Measurements from ENCODE around the gene MGAT5.
"Not testable (repeated sequence)": the region's sequence is repeated elsewhere in the genome, so short reads cannot be mapped to it uniquely, and the experiment has no call there.

Gene MGAT5

GRCh38 chr2:134468776-134469175 lies 214.9 kb downstream of the MGAT5 start:
- Histone ChIP-seq H3K36me3 (ENCODE audit: control insufficient read depth in 1 of 2, insufficient read depth in 2 of 2, low read depth in 1 of 2, low read length in 2 of 2) (peaks cover 0 to 28% of the 10 kb centered on the region in 2 experiments), H3K23ac (ENCODE audit: low read length in 2 of 2) (no peak overlapping the region), H2BK12ac (ENCODE audit: low read length in 2 of 2) (no peak overlapping the region), H3K79me1 (replicated peaks; ENCODE audit: low read length, poor library complexity, severe bottlenecking) (peaks cover 18% of the 10 kb centered on the region), H2AFZ (ENCODE audit: low read depth, low read length) (no peak overlapping the region), H3K4me3 (ENCODE audit: insufficient read depth in 1 of 2, low read depth in 1 of 2, low read length in 2 of 2) (no peak overlapping the region), H2BK5ac (ENCODE audit: low read depth, low read length, poor library complexity, severe bottlenecking) (no peak overlapping the region), H4K91ac (ENCODE audit: low read length) (no peak overlapping the region), H4K8ac (ENCODE audit: low read length) (no peak overlapping the region), H3K4ac (ENCODE audit: low read depth in 1 of 2, low read length in 2 of 2) (no peak overlapping the region), H2AK5ac (ENCODE audit: low read length, severe bottlenecking) (no peak overlapping the region), H2BK120ac (ENCODE audit: low read depth, low read length) (no peak overlapping the region), H3K14ac (ENCODE audit: low read length in 2 of 2) (no peak overlapping the region), H3K27me3 (ENCODE audit: control insufficient read depth in 1 of 2, insufficient read depth in 1 of 2, low read length in 2 of 2) (peaks cover 0 to 5% of the 10 kb centered on the region in 2 experiments), H3K18ac (ENCODE audit: low read depth in 1 of 2, low read length in 2 of 2) (no peak overlapping the region), H3K4me2 (ENCODE audit: low read length, poor library complexity, severe bottlenecking) (no peak overlapping the region), H3K4me1 (ENCODE audit: control insufficient read depth, insufficient read depth, low read depth, low read length) (peaks cover 4% of the 10 kb centered on the region), H3K9me3 (ENCODE audit: control insufficient read depth, low read length) (peaks cover 8% of the 10 kb centered on the region), H3K27ac (ENCODE audit: low read length, poor library complexity, severe bottlenecking) (no peak overlapping the region), H3K9ac (ENCODE audit: low read length) (no peak overlapping the region), H2BK15ac (ENCODE audit: low read depth, poor library complexity, severe bottlenecking) (no peak overlapping the region)
- DNase-seq, result no peak
- WGBS, result 93% methylated on average over 12 of the region's 12 CpGs

- Histone ChIP-seq H2AK5ac (ENCODE audit: low read length, severe bottlenecking) (no peak overlapping the region), H3K36me3 (ENCODE audit: control insufficient read depth in 1 of 2, insufficient read depth in 2 of 2, low read depth in 1 of 2, low read length in 2 of 2) (peaks cover 0 to 20% of the 10 kb centered on the region in 2 experiments), H3K79me1 (replicated peaks; ENCODE audit: low read length, poor library complexity, severe bottlenecking) (peaks cover 17% of the 10 kb centered on the region), H3K4ac (ENCODE audit: low read depth in 1 of 2, low read length in 2 of 2) (no peak overlapping the region), H2BK5ac (ENCODE audit: low read depth, low read length, poor library complexity, severe bottlenecking) (no peak overlapping the region), H2BK120ac (ENCODE audit: low read depth, low read length) (no peak overlapping the region), H3K4me2 (ENCODE audit: low read length, poor library complexity, severe bottlenecking) (no peak overlapping the region), H4K8ac (ENCODE audit: low read length) (no peak overlapping the region), H3K9ac (ENCODE audit: low read length) (no peak overlapping the region), H3K27me3 (ENCODE audit: control insufficient read depth in 1 of 2, insufficient read depth in 1 of 2, low read length in 2 of 2) (peaks cover 0 to 5% of the 10 kb centered on the region in 2 experiments), H2BK12ac (ENCODE audit: low read length in 2 of 2) (no peak overlapping the region), H3K27ac (ENCODE audit: low read length, poor library complexity, severe bottlenecking) (no peak overlapping the region), H3K23ac (ENCODE audit: low read length in 2 of 2) (no peak overlapping the region), H3K18ac (ENCODE audit: low read depth in 1 of 2, low read length in 2 of 2) (no peak overlapping the region), H3K14ac (ENCODE audit: low read length in 2 of 2) (no peak overlapping the region), H3K9me3 (ENCODE audit: control insufficient read depth, low read length) (peaks cover 8% of the 10 kb centered on the region), H3K4me3 (ENCODE audit: insufficient read depth in 1 of 2, low read depth in 1 of 2, low read length in 2 of 2) (no peak overlapping the region), H4K91ac (ENCODE audit: low read length) (no peak overlapping the region), H3K4me1 (ENCODE audit: control insufficient read depth, insufficient read depth, low read depth, low read length) (peaks cover 2% of the 10 kb centered on the region), H2BK15ac (ENCODE audit: low read depth, poor library complexity, severe bottlenecking) (no peak overlapping the region), H2AFZ (ENCODE audit: low read depth, low read length) (no peak overlapping the region)
- 89% methylated on average over 25 of the region's 25 CpGs for WGBS
- DNase-seq, result no peak
Observed at GRCh38 chr2:134469516-134470115, 215.7 kb downstream of the MGAT5 start.

DNA sequence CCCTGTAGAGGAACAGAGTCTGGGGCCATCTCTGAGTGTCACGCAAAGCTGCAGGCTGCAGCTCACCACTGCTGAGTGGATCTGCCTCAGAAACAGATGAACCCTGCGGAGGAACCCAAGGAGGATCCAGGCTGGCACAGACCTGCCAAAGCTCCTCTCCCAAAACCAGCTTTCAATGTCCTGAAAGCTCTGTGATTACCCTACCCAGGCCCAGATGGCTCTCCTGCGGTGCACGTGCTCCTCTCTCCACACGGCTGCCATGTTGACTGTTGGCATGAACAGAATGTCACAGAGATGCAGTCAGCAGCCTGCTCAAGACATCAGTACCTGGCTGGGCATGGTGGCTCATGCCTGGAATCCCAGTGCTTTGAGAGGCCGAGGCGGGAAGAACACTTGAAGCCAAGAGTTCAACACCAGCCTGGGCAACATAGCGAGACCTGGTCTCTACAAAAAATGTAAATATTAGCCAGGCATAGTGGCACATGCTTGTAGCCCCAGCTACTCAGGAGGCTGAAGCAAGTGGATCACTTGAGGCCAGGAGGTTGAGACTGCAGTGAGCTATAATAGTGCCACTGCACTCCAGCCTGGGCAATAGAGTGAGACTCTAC lies 216.8 kb downstream of the MGAT5 start:
- no peak overlapping the region for H3K4me2 ChIP-seq (ENCODE audit: low read length, poor library complexity, severe bottlenecking)
- no peak overlapping the region for H4K8ac ChIP-seq (ENCODE audit: low read length)
- no peak overlapping the region for H3K18ac ChIP-seq (ENCODE audit: low read depth in 1 of 2, low read length in 2 of 2)
- no peak overlapping the region for H2BK5ac ChIP-seq (ENCODE audit: low read depth, low read length, poor library complexity, severe bottlenecking)
- peaks cover 8% of the 10 kb centered on the region for H3K9me3 ChIP-seq (ENCODE audit: control insufficient read depth, low read length)
- no peak overlapping the region for H3K23ac ChIP-seq (ENCODE audit: low read length in 2 of 2)
- H3K4me1 ChIP-seq (ENCODE audit: control insufficient read depth, insufficient read depth, low read depth, low read length), result peaks cover 2% of the 10 kb centered on the region
- peaks cover 0 to 5% of the 10 kb centered on the region in 2 experiments for H3K27me3 ChIP-seq (ENCODE audit: control insufficient read depth in 1 of 2, insufficient read depth in 1 of 2, low read length in 2 of 2)
- no peak overlapping the region for H3K4ac ChIP-seq (ENCODE audit: low read depth in 1 of 2, low read length in 2 of 2)
- H3K4me3 ChIP-seq (ENCODE audit: insufficient read depth in 1 of 2, low read depth in 1 of 2, low read length in 2 of 2), result no peak overlapping the region
- H2BK12ac ChIP-seq (ENCODE audit: low read length in 2 of 2), result no peak overlapping the region
- H3K79me1 ChIP-seq (replicated peaks; ENCODE audit: low read length, poor library complexity, severe bottlenecking), result peaks cover 17% of the 10 kb centered on the region
- WGBS, result 94% methylated on average over 8 of the region's 8 CpGs
- H2BK120ac ChIP-seq (ENCODE audit: low read depth, low read length), result no peak overlapping the region
- no peak overlapping the region for H3K14ac ChIP-seq (ENCODE audit: low read length in 2 of 2)
- H2AK5ac ChIP-seq (ENCODE audit: low read length, severe bottlenecking), result no peak overlapping the region
- H4K91ac ChIP-seq (ENCODE audit: low read length), result no peak overlapping the region
- DNase-seq, result no peak
- no peak overlapping the region for H3K27ac ChIP-seq (ENCODE audit: low read length, poor library complexity, severe bottlenecking)
- no peak overlapping the region for H2BK15ac ChIP-seq (ENCODE audit: low read depth, poor library complexity, severe bottlenecking)
- no peak overlapping the region for H3K9ac ChIP-seq (ENCODE audit: low read length)
- no peak overlapping the region for H2AFZ ChIP-seq (ENCODE audit: low read depth, low read length)
- peaks cover 0 to 18% of the 10 kb centered on the region in 2 experiments for H3K36me3 ChIP-seq (ENCODE audit: control insufficient read depth in 1 of 2, insufficient read depth in 2 of 2, low read depth in 1 of 2, low read length in 2 of 2)

DNA sequence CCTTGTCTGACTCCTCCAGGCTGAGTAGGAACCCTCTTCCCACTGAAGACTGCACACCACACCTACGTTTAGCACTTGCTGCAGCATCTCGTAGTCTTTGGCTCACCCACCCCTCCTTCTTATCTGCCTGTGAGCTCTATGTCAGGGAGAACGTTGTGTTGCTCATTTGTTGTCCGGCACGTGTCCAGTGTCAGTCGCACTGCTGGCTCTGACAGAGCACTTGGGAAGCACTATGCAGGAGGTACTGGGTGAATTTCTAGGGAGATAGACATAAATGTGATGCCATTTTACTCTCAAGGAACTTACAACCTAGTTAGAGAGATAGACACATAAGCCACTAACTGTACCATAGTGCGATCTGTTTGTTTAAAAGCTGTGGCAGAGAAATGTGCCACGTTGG lies 223.1 kb downstream of the MGAT5 start:
- 80% methylated on average over 8 of the region's 8 CpGs for WGBS
- H2BK5ac ChIP-seq (ENCODE audit: low read depth, low read length, poor library complexity, severe bottlenecking); H3K18ac ChIP-seq (ENCODE audit: low read depth in 1 of 2, low read length in 2 of 2): not testable (repeated sequence)

More for the DNA sequence above, 223.1 kb downstream of the MGAT5 start:
- H3K4me3 ChIP-seq (ENCODE audit: insufficient read depth in 1 of 2, low read depth in 1 of 2, low read length in 2 of 2); H4K8ac ChIP-seq (ENCODE audit: low read length); H3K14ac ChIP-seq (ENCODE audit: low read length in 2 of 2); H3K79me1 ChIP-seq (replicated peaks; ENCODE audit: low read length, poor library complexity, severe bottlenecking); H3K23ac ChIP-seq (ENCODE audit: low read length in 2 of 2); H3K4me1 ChIP-seq (ENCODE audit: control insufficient read depth, insufficient read depth, low read depth, low read length); H4K91ac ChIP-seq (ENCODE audit: low read length); DNase-seq; H2AFZ ChIP-seq (ENCODE audit: low read depth, low read length); H3K27me3 ChIP-seq (ENCODE audit: control insufficient read depth in 1 of 2, insufficient read depth in 1 of 2, low read length in 2 of 2); H3K36me3 ChIP-seq (ENCODE audit: control insufficient read depth in 1 of 2, insufficient read depth in 2 of 2, low read depth in 1 of 2, low read length in 2 of 2); H3K9ac ChIP-seq (ENCODE audit: low read length); H2AK5ac ChIP-seq (ENCODE audit: low read length, severe bottlenecking); H2BK15ac ChIP-seq (ENCODE audit: low read depth, poor library complexity, severe bottlenecking); H2BK120ac ChIP-seq (ENCODE audit: low read depth, low read length); H3K27ac ChIP-seq (ENCODE audit: low read length, poor library complexity, severe bottlenecking); H3K4me2 ChIP-seq (ENCODE audit: low read length, poor library complexity, severe bottlenecking); H2BK12ac ChIP-seq (ENCODE audit: low read length in 2 of 2); H3K4ac ChIP-seq (ENCODE audit: low read depth in 1 of 2, low read length in 2 of 2); H3K9me3 ChIP-seq (ENCODE audit: control insufficient read depth, low read length): not testable (repeated sequence)

Measured in mesenchymal stem cell (in vitro differentiated cells and primary cell).